GM23248 (cell line): ENCODE results near the gene VRK3.

ENCODE experiments used
- EZH2 ChIP-seq: fragments of 200-600 bp; sonication (generic); IDR thresholded peaks from 2 replicates; pipeline ENCODE4 v1.6.1; 2018; ENCODE audit warnings: antibody characterized with exemption, mild to moderate bottlenecking; ENCODE audit not compliant: insufficient read depth, poor library complexity, severe bottlenecking
- EZH2phosphoT487 ChIP-seq: fragments of 200-600 bp; sonication (generic); IDR thresholded peaks from 2 replicates; pipeline ENCODE4 v1.6.1; 2018; ENCODE audit warnings: antibody characterized with exemption, moderate library complexity, mild to moderate bottlenecking, low read depth; ENCODE audit not compliant: insufficient read depth

GRCh38 chr19:50003810-50004419, 21.3 kb downstream of the VRK3 start:
- TF ChIP-seq EZH2 (no peak), EZH2phosphoT487 (no peak)
